ENCODE data around the gene ZC3H18.
"Not testable (repeated sequence)": the region's sequence is repeated elsewhere in the genome, so short reads cannot be mapped to it uniquely, and the experiment has no call there.

Gene ZC3H18

DNA sequence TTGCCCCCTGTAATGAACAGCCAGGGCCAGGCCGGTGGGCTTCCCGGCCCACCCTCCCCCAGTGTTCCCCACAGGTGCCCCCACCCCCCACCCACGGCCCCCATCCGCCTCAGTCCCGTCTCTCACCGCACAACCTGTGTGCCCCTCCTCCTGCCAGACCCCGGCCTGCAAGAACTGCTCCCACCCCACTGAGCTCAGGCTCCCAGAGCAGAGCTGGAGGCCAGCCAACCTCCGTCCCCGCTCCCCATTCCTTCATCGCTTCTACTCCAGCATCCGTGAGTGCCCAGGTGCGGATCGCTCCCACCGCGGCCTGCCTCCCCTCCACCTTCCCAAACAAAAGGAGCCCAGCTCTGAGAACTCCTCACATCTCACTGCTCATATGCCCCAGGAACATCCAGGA is 88.5 kb downstream of the ZC3H18 start:
- no peak for DNase-seq

- no peak for DNase-seq
These were observed 89.0 kb downstream of the ZC3H18 start for GRCh38 chr16:88659160-88659559.

DNA sequence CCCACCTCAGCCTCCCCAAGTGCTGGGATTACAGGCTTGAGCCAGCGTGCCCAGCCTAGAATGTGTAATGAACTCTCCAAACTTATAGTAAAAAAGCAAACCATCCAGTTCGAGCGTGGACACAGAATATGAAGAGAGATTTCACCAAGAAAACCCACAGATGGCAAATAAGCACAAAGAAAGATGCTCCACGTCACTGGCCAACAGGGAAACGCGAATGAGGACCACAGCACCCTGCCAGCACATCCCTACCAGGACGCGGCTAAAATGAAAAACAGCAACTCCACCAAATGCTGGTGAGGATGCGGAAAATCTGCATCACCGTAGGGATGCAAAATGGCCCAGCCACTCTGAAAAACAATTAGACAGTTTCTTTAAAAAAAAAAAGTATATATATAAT is 91.3 kb downstream of the ZC3H18 start:
- DNase-seq: no peak

DNA sequence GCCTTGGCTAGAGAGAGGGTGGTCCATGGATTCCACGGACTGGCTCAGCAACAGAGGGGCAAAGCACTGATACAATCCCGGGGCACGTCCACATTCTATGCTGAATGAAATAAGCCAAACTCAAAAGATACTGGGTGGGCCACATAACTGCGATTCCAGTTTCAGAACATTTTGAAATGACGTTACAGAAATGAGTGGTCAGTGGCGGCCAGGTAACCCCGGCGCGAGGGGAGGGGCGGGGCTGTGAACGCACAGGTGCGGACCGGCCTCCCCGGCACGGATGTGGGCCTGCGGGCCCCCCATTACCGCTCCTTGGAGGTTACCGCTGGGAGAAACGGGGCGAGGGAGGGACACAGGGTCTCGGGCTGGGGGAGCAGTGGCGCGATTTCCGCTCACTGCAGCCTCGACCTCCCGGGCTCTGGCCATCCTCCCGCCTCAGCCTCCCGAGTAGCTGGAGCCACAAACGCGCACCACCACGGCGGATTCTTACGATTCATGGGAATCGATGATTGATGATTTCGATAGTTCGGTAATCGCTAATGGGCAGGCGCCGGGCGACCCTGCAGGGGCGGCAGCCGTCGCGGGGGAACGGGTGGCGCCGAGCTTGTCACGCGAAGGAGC is 92.1 kb downstream of the ZC3H18 start:
- DNase-seq: no peak

DNA sequence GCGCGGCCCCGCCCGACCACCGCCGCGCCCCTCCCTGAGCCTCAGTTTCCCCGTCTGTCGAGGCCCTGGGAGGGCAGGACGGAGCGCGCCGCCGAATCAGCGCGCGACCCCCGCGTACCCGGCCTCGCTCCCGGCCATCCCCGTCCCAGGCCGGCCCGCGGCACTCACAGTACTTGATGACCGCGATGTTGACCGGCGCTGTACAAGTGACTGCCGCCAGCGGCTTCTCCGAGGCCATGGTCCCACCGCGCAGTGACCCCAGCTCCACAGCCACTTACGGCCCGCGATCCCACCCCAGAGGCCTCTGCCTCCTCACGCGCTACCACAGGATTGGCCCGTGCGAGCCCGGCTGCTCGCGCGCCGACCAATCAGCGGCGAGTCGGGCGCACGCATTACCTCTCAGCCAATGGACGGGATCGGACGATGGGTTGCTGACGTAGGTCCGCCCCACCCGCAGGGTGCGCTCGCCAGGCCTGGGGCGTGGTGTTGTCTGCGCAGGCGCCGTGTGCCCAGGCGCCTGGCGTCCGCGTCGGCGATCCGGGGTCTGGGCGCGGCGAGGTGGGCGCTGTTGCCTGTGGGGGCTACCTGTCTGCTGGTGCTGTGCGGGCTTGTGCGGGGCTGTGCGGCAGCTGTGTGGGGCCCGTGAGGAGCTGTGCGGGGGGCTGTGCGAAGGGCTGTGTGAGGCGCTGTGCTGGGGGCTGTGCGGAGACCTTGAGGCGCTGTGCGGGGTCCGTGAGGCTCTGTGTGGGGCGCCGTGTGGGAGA is 92.8 kb downstream of the ZC3H18 start, which contains the start of gene MVD:
Gene MVD, minus strand, starts transcription at position 249 of the 764 bp plus-strand sequence. Its CDS starts 11 bp downstream, at position 238.
- peak; percentile 95 for DNase-seq

GRCh38 chr16:88665148-88665547 is 94.9 kb downstream of the ZC3H18 start:
- no peak for DNase-seq

DNA sequence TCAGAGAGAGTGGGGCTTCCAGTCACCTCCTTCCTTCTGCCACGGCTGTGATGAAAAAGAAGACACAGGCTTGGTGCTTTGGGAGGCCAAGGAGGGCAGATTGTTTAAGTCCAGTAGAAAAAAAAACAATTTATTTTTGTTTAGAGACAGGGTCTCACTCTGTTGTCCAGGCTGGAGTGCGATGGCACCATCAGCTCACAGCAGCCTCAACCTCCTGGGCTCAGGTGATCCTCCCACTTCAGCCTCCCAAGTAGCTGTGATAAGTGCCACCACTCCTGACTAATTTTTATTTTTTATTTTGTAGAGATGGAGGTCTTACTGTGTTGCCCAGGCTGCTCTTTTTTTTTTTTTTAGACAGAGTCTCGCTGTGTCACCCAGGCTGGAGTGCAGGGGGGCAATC is 95.4 kb downstream of the ZC3H18 start:
- DNase-seq: no peak

- no peak for DNase-seq
These were observed 97.3 kb downstream of the ZC3H18 start for GRCh38 chr16:88667461-88667860.

DNA sequence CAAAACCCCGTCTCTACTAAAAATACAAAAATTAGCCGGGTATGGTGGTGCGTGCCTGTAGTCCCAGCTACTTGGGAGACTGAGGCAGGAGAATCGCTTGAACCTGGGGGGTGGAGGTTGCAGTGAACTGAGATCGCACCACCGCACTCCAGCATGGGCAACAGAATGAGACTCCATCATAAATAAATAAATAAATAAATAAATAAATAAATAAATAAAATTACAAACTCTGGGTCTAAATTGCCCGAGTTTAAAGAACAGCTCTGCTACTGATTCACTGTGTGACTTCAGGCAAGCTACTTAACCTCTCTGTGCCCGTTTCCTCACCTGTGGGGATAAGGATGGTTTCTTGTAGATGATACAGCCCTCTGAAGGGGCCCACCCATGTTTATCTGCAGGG is 99.3 kb downstream of the ZC3H18 start:
- DNase-seq: not testable (repeated sequence)

- DNase-seq: no peak
These were observed 99.8 kb downstream of the ZC3H18 start for GRCh38 chr16:88669980-88670379.

DNA sequence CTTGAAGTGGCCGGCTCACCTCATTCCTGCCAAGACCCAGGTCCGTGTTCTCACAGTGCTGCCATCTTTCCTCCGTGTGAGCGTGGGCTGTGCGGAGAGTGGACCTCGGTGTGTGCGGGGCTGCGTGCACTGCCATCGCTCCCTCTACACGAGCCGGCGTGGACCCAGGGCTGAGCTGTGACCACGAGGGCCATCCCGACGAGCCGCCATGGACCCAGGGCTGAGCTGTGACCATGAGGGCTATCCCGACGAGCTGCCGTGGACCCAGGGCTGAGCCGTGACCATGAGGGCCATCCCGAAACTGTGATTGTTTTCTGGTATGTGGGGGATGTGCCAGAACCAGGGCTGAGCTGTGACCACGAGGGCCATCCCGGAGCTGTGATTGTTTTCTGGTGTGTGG is 101.6 kb downstream of the ZC3H18 start:
- no peak for DNase-seq

DNA sequence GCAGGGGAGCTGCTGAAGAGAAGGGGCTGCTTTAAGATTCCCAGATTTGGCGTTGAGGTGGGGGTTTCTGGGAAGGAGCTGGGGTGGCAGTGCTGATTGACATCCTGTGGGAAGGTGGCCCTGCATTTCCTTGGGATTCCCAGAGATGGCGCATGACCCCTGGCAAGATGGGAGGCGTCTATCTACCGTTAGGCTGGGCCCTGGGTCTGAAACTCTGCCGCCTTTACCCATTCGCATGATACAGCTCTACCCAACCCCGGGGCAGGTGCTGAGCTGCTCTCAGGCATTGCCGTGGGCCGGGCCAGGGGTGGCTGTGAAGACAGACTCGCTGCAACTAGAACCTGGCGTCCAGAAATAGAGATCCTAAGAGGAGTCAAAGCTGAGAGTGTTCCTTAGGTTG is 102.6 kb downstream of the ZC3H18 start:
- DNase-seq: peak; percentile 25

- DNase-seq: no peak
These were observed 103.6 kb downstream of the ZC3H18 start for GRCh38 chr16:88673716-88674379.

- no peak for DNase-seq
These were observed 106.5 kb downstream of the ZC3H18 start for GRCh38 chr16:88676502-88677242.

DNA sequence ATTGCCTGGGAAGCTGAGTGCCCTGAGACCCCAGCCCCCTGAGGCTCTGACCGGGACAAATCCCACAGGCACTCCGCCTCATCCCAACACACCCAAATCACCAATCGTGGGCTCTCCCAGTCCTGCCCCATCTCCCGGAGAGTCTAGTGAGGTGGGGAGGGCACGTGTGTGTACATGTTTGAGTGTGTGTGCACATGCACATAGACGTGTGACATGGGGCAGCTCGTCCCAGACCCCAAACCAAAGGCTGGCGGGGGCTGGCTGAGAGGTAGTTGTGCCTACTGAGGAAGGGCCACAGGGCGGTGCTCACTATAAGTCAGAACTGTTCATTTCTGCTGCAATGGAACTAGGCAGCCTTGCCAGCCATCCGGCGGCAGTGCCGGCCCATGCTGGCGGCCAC is 107.5 kb downstream of the ZC3H18 start:
- DNase-seq: no peak

DNA sequence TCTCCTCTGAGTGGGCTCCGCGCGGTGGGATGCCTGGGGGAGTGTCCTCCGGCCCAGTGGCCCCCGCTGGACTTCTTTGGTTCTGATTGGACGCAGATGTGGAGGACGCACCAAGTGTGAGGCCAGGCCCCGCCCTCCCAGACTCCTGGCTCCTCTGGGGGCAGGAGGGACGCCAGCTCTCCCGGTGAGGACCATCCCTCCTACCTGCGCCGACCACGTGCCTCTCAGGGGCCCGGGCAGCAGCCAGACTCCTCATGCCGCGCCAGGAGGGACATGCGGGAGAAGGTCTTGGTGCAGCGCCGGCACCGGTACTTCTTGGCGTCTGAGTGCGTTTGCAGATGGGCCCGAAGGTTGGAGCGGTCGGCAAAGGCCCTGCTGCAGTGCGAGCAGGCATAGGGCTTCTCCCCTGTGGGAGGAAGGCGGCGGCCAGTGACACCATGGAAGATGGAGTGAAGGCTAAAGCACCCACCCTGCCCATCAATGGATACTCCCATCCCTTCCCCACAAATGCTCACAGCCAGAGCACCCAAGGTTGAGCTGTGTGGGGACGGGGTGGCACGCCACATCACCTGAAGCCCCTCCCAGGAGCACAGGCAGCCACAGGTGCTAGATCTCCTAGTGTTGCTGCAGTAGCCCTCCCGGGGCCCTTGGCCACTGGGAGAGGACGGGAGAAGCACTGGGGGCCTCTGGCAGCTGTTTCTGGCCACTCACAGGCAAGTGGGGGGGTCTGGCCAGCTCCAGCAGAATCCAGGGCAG is 108.2 kb downstream of the ZC3H18 start:
- no peak for DNase-seq

GRCh38 chr16:88680554-88681083 is 110.4 kb downstream of the ZC3H18 start:
- DNase-seq: no peak

DNA sequence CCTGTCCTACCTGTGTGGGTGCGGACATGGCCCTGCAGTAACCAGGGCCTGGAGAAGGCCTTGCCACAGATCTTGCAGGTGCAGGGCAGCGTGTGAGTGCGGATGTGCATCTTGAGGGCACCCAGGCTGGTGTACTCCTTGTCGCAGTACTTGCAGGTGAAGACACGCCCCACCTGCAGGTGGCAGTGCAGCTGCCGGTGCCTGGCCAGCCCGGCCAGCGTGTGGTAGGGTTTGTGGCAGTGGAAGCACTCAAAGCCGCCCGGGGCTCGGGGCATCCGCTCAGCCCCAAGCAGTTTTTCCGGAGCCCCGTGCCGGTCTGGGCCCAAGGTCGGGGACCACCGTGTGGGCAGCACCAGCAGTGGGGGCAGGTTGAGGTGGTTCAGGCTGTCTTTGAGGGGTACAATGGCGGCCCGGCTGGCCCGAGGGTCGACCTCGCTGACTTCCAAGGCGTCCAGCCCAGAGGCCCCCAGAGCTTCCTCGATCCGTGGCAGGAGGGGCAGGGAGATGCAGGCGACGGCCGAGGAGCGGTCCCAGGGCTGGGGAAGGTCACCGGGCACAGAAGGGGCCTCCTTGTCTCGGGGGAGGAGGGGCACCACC is 111.0 kb downstream of the ZC3H18 start:
- DNase-seq: no peak

Measured in NCI-H146 (cell line).